ENCODE data around the gene RAP2A.

RAP2A gene

GRCh38 chr13:97433727-97434396 lies at the start of gene RAP2A:
TSS of gene RAP2A (plus strand) at chr13:97434169. CDS start at chr13:97434471, 302 bp downstream.
- peak; percentile 87 for DNase-seq (ENCODE audit: low read depth)

GRCh38 chr13:97384371-97384770 lies 49.6 kb upstream of the RAP2A start:
- DNase-seq (ENCODE audit: low read depth): no peak

GRCh38 chr13:97385146-97385545 lies 48.8 kb upstream of the RAP2A start:
- DNase-seq (ENCODE audit: low read depth): no peak

GRCh38 chr13:97385854-97386253 lies 48.1 kb upstream of the RAP2A start:
- DNase-seq (ENCODE audit: low read depth): no peak

- DNase-seq (ENCODE audit: low read depth): no peak
These were observed 47.0 kb upstream of the RAP2A start for GRCh38 chr13:97386801-97387484.

GRCh38 chr13:97387485-97387839 lies 46.5 kb upstream of the RAP2A start:
- DNase-seq (ENCODE audit: low read depth): no peak

GRCh38 chr13:97387890-97388289 lies 46.1 kb upstream of the RAP2A start:
- no peak for DNase-seq (ENCODE audit: low read depth)

- no peak for DNase-seq (ENCODE audit: low read depth)
These were observed 45.6 kb upstream of the RAP2A start for GRCh38 chr13:97388373-97388772.

- DNase-seq (ENCODE audit: low read depth): no peak
These were observed 42.9 kb upstream of the RAP2A start for GRCh38 chr13:97390941-97391600.

GRCh38 chr13:97392020-97392419 lies 41.9 kb upstream of the RAP2A start:
- DNase-seq (ENCODE audit: low read depth): no peak

GRCh38 chr13:97394542-97394941 lies 39.4 kb upstream of the RAP2A start:
- no peak for DNase-seq (ENCODE audit: low read depth)

- no peak for DNase-seq (ENCODE audit: low read depth)
These were observed 38.4 kb upstream of the RAP2A start for GRCh38 chr13:97395447-97396136.

- no peak for DNase-seq (ENCODE audit: low read depth)
These were observed 36.7 kb upstream of the RAP2A start for GRCh38 chr13:97397267-97397666.

- DNase-seq (ENCODE audit: low read depth): no peak
These were observed 32.5 kb upstream of the RAP2A start for GRCh38 chr13:97401421-97401820.

- DNase-seq (ENCODE audit: low read depth): no peak
These were observed 29.8 kb upstream of the RAP2A start for GRCh38 chr13:97403893-97404750.

GRCh38 chr13:97407540-97407939 lies 26.4 kb upstream of the RAP2A start:
- DNase-seq (ENCODE audit: low read depth): no peak

- DNase-seq (ENCODE audit: low read depth): no peak
These were observed 25.0 kb upstream of the RAP2A start for GRCh38 chr13:97408938-97409337.

- no peak for DNase-seq (ENCODE audit: low read depth)
These were observed 22.0 kb upstream of the RAP2A start for GRCh38 chr13:97411984-97412383.

GRCh38 chr13:97413694-97414093 lies 20.3 kb upstream of the RAP2A start:
- DNase-seq (ENCODE audit: low read depth): no peak

GRCh38 chr13:97414392-97414791 lies 19.6 kb upstream of the RAP2A start:
- no peak for DNase-seq (ENCODE audit: low read depth)

- DNase-seq (ENCODE audit: low read depth): no peak
These were observed 16.3 kb upstream of the RAP2A start for GRCh38 chr13:97417698-97418097.

Measured in activated T-helper 1 cell treated with Interleukin-2 at 50 U/mL for 16 hours (primary cell).